Activated CD4-positive, alpha-beta T cell treated with anti-CD3 and anti-CD28 coated beads, Interleukin-2, amount 50 U/mL, for 4 hours (primary cell): ENCODE data around the gene CHCHD4.

Experiments used
- DNase-seq, 2 experiments: peaks; one replicate each; pipeline ENCODE4 v3.0.0-alpha.2; 2020

CHCHD4 gene

DNA sequence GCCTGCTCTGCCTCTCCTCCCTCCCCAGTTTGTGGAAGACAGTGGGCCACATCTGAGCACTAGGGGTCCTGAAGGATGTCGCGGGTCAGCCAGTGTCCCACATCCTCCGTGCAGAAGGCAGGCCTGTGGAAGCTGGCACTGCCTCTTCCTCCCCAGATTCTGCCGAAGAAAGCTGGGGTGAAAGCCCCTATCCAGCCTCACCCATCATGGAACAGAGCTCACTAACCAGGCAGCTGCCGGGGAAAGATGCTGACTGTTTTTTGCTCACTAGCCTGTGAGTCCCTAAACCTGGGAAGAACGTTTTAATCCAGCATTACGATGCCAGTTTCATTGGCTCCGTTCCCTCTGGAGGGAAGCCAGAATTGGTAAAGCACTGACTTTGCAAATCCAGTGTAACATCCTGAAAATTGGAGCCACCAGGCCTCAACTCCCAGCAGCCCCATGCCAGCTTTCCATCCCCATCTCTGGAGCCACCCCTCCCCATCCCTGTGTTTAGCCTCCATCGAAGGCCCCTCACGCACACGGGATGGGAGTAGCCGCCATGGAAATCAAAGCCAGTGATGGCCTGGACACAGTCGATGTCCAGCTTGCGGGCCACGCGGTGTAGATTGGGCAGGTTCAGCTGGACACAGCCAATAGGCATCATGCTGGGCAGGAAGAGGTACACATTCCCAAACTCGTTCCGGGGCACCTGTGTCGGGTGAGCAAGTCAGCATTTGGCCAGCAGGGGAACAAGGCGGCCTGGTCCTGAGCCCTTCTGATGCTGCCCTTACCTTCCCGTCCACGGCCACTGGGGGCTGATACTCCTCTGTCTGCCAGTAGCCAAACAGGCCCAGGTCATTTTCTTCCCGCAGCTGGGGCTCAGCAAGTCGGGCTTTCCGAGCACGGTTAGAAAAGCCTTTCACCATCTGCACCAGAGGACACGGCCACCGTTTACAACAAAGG, 23.6 kb upstream of the CHCHD4 start:
- no peak for DNase-seq

DNA sequence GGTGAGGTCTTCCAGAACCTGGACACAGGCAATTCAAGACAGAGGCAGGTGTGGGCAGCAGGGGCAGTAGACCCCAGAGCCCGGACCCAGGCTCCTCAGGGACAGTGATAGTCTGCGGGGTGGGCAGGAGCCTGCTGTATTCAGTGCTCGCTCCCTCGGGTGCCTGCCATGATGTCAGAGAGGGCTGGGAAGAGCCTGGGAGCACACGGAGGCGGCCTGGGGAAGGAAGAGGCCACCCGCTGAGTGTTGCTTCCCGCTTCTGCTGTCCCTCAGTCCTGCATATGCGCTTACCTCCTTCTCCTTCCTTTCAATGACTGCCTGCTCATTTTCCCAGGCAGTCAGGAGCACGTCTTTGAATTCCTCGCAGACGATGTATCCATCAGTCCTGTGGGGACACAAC, 22.9 kb upstream of the CHCHD4 start:
- DNase-seq, result no peak

DNA sequence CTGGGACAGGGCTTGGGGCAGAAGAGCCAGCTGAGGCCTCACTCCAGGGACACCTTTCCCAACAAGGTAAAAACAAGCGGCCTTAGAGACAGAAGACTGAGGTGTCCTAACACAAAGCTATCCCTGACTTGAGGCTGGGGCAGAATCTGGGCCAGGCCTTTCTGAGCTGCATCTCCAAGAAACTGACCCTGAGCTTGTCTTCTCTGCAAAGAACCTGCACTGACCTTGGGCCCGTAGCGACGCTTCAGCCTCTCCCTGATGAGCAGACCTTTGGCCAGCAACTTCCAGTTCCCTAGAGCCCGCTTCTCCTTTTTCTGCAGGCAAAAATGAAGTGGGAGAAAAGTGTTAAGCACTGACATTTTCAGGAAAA, 22.4 kb upstream of the CHCHD4 start:
- no peak for DNase-seq

DNA sequence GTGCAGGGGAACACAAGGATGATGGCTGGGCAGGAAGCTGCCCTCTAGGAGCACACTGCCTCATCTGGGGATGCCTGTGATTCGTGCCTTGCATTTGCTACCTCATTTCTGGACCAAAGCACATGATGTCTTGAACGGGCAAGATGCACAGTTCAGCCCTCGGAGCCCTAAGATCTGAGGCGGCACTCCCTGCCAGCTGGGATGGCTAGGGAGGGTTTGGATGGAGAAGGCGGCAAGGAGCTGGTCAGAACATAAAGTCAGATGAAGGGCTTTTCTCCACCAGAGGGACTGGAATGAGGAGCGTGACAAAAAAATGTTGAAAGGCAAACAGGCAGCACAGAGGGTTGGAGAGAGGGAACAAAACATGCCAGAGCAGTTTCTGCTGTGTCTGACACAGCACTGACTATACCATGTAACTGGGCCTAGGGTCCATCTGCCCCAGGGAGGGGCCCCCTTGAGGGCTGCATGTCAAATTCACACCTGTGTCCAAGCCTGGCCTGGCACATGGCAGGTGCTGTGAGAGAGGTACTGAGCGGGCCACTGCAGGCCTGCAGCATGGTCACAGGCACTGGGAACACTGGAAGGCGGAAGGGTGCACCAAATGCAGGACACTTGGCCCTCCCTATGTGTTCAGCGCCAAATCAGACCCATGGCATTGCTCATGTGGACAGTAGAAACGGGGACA, 21.9 kb upstream of the CHCHD4 start:
- no peak for DNase-seq

DNA sequence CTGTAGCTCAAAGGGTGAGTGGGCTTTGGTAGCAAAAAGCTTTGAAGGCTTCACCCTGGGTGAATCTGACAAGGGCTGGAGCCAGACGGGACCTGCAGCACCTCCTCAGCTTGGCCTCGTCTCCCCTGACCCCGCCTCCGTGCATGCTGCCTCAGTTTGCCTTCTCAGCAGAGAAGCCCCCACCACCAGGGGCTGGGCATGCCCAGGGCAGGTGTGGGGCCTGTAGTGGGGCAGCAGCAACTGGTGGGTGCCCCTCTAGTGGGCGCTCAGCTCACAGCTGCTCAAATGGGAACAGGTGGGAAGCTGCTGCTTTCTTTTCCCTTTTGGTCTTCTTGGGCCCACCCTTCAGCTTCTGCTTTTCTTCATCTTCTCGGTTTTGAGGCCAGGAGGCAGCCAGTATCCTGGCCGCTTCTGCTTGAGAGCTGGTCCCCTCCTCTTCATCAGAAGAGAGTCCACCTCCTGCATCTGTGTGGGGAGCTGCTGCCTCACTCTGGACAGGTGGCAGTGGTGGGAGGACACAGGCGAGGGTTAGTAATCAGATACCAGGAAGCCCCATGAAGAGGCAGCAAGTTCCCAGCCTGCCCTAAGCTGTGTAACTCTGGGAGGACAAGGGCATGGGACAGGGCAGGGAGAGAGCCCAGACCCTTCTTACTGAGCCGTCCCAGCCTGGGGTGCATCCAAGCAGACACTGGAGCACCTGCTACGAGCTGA, 21.2 kb upstream of the CHCHD4 start:
- DNase-seq, result no peak

DNA sequence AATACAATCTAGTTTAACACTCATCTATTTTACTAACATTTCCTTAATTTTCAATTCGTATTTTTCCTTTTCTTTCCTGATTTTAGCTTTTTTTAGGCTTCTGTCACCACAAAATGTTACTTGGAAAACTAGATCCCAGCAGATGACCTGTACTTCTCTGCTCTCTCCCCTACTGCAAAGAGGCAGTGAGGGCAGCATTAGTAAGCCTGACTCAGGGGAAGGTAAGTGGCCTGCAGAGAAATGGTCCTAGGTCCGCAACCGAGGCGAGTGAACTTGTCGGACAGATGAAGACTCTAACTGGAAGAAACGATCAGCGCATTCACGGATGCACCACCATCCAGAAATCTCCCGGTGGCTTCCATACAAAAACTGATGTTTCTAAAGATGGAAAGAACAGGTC, 20.6 kb upstream of the CHCHD4 start:
- no peak for DNase-seq

DNA sequence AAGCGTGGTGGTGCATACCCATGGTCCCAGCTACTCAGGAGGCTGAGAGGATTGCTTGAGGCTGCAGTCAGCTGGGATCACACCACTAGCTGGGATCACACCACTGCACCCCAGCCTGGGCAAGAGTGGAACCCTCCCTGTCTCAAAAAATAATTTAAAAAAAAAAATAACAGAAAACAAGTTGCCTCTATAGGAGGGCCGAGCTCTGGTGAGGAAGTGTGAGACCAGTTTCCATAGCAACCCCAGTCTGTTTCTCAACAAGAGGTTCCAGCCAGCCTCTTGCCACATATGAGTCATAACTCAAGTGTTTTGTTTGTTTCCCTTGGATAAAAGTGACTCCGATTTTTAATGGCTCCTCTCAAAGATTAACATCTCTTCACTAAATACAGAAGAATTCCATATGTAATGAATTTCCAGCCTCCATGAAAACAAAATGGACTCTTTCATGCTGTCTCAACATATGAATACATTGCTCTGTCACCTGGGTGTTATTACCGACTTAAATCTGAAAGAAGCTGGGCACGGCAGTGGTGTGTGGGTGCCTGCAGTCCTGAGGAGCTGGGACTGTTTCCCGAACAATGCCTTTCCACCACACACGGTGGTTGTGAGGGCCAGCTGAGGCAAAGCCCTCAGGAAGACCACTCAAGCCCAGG, 19.9 kb upstream of the CHCHD4 start:
- DNase-seq, result peak; percentile 27 to 38

DNA sequence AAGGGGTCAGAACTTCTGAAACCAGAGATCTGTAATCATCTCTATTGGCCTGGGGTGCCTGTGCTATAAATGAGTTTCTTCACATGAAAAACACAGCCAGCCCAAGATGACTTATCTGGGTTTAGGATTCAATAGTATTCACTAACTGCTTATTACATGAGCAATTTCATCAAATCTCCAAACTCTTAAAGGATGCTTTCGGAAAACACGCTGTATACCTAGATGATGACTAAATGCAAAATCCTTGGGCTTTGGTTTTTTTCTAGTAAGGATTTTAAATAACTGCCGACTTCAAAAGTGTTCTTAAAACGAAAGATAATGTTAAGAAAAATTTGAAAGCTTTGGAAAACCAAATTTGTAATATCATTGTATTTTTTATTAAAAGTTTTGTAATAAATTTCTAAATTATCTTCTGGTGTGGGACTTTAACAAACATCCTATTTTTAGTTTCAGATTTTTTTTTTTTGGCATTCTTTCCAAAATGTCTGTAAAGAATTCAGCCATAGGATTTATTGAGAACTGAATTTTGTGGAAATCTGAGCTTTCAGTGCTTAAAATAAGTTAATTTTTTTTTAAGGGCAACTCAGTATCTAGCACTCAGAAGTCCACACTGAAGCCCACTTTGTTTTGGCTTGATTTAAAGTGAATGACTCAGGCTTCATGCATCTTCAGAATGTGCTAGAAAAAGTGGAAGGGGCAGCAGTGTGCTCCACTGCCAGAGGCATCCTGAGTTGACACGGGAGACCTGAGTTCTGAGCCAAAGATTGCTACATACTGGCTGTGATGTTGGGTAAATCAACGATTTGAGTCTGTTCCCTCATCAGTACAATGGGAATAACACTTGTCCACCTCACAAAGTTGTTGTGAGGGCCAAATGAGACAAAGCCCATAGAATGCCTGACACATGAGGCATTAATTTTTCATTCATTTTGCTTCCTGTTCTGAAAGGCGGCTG, 18.9 kb upstream of the CHCHD4 start:
- DNase-seq, result no peak

DNA sequence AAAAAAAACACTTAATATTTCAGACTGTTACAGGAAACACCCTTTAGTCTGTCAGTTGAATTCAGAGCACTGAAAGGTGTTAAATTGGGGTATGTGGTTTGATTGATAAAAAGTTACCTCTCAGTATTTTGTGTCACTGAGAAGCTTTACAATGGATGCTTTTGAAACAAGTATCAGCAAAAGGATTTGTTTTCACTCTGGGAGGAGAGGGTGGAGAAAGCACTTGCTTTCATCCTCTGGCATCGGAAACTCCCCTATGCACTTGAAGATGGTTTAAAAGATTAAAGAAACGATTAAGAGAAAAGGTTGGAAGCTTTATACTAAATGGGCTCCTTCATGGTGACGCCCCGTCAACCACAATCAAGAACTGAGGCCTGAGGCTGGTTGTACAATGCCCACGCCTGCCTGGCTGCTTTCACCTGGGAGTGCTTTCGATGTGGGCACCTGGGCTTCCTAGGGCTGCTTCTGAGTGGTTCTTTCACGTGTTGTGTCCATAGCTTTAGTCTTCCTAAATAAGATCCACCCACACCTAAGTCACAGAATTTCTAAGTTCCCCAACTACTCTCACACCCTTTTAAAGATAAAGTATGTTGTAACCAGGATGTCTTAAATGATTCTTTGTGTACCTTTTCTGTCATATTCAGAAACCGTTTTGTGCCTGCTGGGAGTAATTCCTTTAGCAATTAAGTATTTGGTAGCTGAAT, 18.0 kb upstream of the CHCHD4 start:
- peak; percentile 42 to 43 for DNase-seq

DNA sequence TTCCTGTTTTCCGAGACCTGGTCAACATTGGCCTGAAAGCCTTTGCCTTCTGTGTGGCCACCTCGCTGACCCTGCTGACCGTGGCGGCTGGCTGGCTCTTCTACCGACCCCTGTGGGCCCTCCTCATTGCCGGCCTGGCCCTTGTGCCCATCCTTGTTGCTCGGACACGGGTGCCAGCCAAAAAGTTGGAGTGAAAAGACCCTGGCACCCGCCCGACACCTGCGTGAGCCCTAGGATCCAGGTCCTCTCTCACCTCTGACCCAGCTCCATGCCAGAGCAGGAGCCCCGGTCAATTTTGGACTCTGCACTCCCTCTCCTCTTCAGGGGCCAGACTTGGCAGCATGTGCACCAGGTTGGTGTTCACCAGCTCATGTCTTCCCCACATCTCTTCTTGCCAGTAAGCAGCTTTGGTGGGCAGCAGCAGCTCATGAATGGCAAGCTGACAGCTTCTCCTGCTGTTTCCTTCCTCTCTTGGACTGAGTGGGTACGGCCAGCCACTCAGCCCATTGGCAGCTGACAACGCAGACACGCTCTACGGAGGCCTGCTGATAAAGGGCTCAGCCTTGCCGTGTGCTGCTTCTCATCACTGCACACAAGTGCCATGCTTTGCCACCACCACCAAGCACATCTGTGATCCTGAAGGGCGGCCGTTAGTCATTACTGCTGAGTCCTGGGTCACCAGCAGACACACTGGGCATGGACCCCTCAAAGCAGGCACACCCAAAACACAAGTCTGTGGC, 17.1 kb upstream of the CHCHD4 start:
- no peak for DNase-seq

DNA sequence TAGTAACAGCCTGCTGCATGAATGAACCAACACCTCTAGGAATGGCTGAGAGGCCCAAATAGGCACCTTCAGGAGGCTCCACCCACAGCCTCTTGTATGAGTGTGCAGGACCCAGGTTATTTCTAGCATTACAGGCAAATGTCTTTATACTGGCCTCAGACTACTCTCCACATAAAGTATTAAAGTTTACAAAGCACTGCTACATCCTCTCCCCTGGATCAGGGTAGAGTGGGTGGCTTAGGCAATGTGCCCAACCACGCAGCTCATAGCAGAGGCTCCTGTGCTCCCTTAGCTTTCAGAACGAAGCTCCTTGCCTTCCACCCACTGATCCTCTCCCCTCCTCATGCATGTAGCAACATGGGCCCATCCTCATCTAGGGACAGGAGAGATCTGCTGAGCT, 16.5 kb upstream of the CHCHD4 start:
- DNase-seq, result no peak

DNA sequence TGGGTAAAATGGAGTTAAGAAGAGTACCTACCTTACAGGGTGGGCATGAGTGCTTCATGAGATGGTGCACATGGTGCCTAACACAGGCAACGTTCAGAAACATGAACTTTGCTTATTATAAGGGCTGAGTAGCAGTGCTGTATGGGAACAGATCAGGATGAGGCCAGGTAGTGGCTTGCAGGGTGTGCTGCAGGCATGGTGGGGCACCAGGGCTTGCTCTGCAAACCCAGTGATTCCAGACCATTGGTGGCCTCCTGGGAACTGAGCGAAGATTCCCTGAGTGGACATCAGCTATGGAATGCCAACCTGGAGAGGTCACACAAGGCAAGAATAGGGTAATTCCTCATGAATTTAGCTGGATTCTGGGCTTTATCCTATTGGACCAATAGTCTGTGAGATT, 16.0 kb upstream of the CHCHD4 start:
- no peak for DNase-seq

DNA sequence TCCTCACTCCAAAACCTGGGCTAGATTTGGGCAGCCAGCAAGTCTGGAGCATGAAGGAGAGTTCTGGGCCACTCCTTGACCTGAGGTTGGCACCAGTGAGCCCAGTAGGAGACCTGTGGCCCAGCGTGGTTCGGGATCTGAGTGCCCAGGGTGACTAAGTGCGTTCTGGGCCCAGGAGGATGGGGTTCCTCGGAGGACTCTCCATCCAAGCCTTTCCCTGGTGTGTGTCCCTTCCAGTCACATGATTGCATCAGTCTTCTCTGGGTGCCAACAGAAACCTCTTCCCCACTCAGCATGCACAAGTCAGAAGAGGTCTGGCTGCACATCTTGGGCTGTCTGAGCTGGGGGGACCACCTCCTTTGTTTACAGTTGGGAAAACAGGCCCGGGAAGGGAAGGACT, 15.1 kb upstream of the CHCHD4 start:
- no peak for DNase-seq

DNA sequence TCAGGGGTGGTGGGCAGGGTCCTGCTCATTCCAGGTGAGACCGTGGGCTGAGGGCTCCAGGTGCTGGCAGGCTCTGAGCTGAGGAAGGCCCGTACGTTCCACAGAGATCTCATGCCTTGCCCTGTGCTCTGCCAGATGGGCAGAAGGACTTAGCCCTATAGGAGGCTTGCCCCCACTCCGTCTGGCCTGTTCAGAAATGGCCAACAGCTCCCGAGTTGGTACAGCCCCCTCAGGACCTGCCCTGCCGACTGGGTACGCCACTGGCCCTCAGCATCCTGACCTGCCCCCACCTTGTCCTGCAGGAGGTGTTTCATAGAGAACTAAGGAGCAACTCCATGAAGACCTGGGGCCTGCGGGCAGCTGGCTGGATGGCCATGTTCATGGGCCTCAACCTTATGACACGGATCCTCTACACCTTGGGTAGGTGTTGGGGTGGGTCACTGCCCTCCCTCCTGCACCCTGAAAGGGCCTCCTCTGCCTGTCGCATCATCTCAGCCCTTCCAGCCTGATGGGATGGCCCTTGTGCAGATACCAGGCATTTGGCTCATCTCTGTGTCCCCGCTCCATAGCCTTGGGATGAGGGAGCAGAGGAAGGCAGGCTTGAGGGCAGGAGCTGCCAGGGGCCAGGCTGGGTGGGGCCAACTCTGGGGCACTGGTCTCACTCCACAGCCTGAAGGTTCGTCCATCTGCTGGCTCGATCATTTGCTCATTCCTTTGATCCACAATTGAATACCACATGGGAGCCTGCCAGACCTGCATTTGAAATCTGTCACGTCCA, 14.4 kb upstream of the CHCHD4 start:
- no peak for DNase-seq

DNA sequence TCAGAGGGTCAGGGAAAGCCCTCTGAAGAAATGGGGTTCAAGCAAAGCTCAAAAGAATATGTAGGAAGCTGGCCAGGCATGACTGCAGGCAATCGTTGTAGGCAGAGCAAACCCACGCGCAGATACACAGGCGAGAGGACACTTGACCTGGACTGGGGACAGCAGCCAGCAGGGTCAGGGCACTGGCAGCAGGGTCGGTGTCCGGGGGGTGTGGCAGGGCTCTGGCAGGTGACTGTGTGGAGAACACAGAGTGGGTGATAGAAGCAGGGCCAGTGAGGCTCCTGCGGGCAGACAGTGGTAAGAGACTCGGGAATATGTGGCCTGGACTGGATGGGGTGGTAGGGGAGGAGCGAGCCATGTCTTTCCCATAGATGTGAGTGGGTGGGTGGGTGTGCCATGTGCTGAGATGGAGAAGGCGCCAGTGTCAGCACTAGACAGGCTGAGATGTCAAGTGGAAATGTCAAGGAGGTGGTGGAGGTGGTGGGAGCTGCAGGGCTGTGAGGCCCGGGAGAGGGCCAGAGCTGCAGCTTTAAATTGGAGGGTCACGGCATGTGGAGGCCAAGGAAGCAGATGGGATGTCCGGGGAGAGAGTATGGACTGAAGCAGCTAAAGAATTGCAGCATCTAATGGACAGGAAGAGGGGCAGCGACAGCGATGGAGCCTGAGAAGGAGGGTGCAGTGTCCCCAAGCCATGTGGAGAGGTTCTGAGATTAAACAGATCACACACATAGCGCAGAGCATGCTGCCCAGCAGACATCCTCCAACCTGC, 13.6 kb upstream of the CHCHD4 start:
- DNase-seq, result no peak

DNA sequence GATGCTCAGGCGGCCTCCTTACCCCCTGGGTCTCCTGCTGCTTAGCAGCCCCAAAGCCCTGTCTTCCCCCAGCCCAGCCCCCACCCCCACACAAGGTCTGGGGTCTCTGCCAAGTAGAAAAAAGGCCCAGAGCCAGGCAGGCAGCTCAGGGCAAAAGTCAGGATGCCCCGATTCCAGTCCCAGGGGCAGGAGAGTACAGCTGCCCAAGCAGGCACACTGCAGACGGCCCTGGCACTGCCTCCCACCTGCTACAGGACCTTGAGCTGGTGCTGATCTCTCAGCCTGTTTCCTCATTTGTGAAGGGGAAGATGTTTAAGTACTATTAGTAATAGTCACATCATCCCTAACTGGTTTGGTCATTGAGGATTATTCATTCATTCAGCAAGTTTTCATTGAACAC, 12.8 kb upstream of the CHCHD4 start:
- DNase-seq, result no peak

DNA sequence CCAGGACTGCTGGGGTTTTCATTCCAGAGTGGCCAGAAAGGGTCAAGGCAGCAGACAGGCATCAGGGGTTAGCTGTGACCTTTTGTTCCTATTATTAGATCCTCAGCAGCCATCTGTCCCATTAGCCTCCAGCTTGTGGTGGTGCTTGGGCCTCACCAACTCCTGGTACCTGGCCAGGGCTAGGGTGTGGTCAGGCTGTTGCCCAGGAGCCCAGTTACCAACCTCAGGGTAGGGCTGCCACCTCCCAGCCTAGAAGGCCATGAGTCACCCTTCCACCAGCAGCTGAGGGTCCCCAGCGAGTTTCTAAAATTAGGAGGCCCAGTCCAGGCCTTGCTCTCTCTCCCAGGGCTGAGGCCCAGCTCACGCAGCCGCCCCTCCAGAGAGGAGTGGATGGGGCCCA, 12.3 kb upstream of the CHCHD4 start:
- DNase-seq, result no peak

DNA sequence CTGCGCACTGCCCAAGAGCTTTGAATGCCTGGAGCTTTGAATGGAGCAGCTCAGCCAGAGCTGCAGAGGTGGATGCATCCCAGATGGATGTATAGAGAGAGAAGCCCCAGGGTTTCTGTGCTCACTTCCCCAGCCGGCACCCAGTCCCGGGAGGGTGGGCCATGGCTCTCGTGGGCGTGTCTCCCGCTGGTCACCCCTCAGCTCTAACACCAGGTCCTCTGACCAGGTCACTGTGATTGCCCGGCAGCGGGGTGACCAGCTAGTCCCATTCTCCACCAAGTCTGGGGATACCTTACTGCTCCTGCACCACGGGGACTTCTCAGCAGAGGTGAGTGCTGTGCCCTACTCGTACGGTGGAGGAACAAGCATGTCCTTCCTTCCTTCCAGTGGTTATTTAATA, 10.9 kb upstream of the CHCHD4 start:
- no peak for DNase-seq

DNA sequence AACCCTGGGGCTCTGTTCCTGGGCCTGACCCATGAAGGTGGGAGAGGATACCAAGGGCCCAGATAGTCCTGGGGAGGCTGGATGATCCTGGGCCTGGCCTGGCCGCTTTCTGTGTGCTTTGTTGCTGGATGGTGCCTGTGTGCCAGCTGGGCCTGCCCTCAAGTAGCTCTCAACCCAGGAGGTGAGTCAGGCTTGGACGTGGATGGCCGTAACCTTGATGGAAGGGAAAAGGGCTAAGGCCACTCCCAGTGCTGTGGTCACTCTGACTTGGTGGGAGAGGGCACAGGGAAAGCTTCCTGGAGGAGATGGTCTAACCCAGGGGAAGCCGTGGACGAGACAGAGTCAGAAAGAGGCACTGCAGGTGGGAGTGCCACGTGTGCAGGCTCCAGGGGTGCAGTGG, 9.6 kb upstream of the CHCHD4 start:
- no peak for DNase-seq
